ENCODE data around the gene RAMACL. TPM values are rescaled to one million over a fixed set of nuclear protein-coding genes. Genes with fewer than 3 reads are reported as not detected.

RAMACL gene
- total RNA-seq, 6 experiments from 2014 or later, result 2.0 to 3.6 (median 2.8) TPM

DNA sequence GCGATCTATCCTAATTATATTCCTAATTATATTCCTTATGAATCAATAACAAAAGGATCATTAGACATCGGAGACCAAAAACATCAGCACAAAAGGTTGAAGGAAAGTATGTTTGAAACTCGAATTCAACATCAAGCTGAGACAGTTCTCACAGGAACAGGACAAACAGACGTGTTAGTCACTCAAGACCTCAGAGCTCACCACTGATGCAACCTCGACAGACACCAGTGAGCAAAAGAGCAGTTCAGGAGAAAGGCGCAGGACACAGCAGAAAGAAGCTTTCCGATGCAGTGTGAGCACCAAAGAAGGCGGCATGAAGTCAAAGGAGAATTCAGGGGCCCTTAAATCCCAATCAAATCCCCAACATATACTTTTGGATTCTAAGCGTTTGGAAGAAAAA, 6.3 kb upstream of the RAMACL start:
- H3K4me1 Mint-ChIP-seq (ENCODE audit: low read depth), result peaks cover 58% of the 10 kb centered on the region
- H3K4me3 Mint-ChIP-seq, result no peak overlapping the region
- H3K27me3 Mint-ChIP-seq (ENCODE audit: insufficient read depth), result no peaks in the 10 kb centered on the region
- H3K27ac Mint-ChIP-seq, result no peak overlapping the region
- no peaks in the 10 kb centered on the region for H3K9me3 Mint-ChIP-seq
- 0 out of 2 replicates have a peak, but pooled peaks cover 4% of the 10 kb centered on the region for H3K36me3 Mint-ChIP-seq (ENCODE audit: low read depth)
- no peak for DNase-seq
- TF ChIP-seq, protein P1, sequence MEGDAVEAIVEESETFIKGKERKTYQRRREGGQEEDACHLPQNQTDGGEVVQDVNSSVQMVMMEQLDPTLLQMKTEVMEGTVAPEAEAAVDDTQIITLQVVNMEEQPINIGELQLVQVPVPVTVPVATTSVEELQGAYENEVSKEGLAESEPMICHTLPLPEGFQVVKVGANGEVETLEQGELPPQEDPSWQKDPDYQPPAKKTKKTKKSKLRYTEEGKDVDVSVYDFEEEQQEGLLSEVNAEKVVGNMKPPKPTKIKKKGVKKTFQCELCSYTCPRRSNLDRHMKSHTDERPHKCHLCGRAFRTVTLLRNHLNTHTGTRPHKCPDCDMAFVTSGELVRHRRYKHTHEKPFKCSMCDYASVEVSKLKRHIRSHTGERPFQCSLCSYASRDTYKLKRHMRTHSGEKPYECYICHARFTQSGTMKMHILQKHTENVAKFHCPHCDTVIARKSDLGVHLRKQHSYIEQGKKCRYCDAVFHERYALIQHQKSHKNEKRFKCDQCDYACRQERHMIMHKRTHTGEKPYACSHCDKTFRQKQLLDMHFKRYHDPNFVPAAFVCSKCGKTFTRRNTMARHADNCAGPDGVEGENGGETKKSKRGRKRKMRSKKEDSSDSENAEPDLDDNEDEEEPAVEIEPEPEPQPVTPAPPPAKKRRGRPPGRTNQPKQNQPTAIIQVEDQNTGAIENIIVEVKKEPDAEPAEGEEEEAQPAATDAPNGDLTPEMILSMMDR (IDR thresholded peaks at IDR 0.05), result no peak

DNA sequence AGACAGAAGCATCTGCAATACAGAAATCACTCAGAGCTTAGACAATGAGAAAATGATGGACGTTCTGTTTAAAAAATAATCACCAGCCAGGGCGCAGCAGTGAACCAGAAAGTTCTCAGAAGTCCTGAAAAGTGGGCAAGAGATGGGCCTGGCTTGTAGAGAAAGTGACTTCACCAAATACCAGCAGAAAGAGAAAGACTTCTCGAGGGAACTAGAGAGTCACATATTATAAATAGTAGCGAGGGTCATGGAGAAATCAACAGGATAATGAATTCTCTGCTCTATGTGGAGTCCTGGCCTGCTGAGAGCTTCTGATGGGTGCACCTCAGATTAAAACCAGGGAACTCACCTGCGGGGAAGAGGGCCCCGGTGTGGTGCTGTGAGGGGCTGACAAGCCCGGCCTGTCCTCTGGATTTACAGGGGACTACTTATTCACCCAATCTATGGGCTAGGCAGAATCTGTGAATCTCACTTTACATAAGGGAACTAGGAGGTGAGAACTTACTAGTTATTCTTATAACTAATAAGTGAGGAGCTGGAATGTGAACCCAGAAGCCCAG, 5.6 kb upstream of the RAMACL start:
- Mint-ChIP-seq H3K27ac (no peak overlapping the region), H3K4me3 (no peak overlapping the region), H3K27me3 (ENCODE audit: insufficient read depth) (no peaks in the 10 kb centered on the region), H3K9me3 (no peaks in the 10 kb centered on the region), H3K4me1 (ENCODE audit: low read depth) (peaks cover 50% of the 10 kb centered on the region), H3K36me3 (ENCODE audit: low read depth) (0 out of 2 replicates have a peak, but pooled peaks cover 4% of the 10 kb centered on the region)
- DNase-seq, result no peak
- TF ChIP-seq, protein P1 (IDR thresholded peaks at IDR 0.05), result no peak

DNA sequence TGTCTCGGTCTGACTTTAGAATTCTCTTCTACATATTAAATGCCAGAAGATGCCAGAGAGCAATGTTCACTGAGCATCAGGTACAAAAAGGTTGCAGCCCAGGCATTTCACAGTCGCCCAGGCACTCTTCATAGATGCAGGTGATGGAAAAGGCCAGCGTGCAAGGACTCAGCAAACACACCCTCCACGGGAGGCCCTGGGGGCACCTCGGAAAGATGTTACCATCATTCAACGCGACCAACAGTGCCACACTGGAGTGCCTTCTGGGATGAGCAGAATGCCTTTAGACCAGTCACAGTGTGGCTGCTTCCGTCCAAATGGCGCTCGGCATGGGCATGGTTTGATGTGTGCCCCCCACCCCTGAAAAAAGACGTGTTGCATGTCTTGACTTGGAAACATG, 4.5 kb upstream of the RAMACL start:
- H3K9me3 Mint-ChIP-seq, result no peaks in the 10 kb centered on the region
- TF ChIP-seq, protein P1 (IDR thresholded peaks at IDR 0.05), result no peak
- H3K27me3 Mint-ChIP-seq (ENCODE audit: insufficient read depth), result no peaks in the 10 kb centered on the region
- H3K27ac Mint-ChIP-seq, result no peak overlapping the region
- peaks cover 40% of the 10 kb centered on the region for H3K4me1 Mint-ChIP-seq (ENCODE audit: low read depth)
- DNase-seq, result no peak
- no peaks in the 10 kb centered on the region for H3K36me3 Mint-ChIP-seq (ENCODE audit: low read depth)
- H3K4me3 Mint-ChIP-seq, result no peak overlapping the region

DNA sequence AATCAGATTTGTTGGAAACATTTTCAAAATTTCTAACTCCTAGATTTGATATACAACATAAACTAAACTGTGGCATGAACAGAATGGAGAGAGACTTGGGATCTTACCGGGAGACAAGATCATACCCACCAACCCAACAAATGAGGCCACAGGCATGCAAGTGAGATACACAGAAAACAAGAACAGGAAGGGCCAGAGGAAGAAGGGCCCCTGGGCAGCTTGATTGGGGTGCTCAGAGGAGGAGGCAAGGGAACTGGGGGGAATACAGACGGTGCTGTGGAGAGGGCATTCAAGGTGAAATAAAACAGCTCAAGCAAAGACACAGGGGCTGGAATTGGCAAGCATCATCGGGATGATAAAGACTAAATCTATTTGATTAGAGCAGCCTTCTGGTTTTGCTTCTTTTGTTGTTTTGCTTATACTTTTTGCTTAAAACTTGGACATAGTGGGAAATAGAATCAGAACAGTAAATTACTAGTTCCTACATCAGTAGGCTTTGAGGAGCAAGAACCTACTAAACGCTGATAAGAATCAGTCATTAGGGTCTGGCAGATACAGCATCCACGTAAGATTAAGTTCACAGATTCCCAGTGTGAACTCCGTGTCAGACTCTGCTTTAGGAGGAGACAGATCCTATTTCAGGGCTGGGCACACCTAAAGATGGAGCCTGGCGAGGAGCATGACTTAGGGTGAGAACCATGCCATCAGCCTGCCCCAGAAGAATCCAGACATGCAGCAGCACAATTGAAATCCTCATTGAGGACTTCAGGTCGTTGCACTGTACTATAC, 3.5 kb upstream of the RAMACL start:
- no peaks in the 10 kb centered on the region for H3K27me3 Mint-ChIP-seq (ENCODE audit: insufficient read depth)
- H3K4me1 Mint-ChIP-seq (ENCODE audit: low read depth), result peaks cover 34% of the 10 kb centered on the region

DNA sequence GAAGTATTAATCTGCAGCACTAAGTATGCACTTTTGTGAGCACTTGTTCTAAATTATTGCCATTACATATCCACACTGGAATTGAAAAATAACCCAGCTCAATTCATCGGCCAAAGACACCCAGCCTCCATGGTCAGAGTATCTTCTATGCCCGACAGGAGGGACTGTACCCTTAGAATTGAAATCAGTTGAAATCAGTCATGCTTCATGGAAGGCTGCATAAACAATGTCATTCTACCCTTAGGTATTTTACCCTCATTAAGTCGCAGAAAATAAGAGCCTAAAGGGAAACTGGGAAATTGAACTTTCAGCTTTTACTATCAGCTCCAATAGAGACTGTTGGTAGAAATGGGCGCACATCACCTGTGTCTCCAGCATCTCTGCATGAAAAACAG, 2.9 kb upstream of the RAMACL start:
- H3K9me3 Mint-ChIP-seq, result no peaks in the 10 kb centered on the region
- TF ChIP-seq, protein P1 (IDR thresholded peaks at IDR 0.05), result no peak
- H3K4me1 Mint-ChIP-seq (ENCODE audit: low read depth), result peaks cover 35% of the 10 kb centered on the region
- no peaks in the 10 kb centered on the region for H3K36me3 Mint-ChIP-seq (ENCODE audit: low read depth)
- peak overlapping the region; percentile 19; the same call in 1 of the 2 replicates for H3K4me3 Mint-ChIP-seq
- no peak for DNase-seq
- H3K27ac Mint-ChIP-seq, result no peak overlapping the region
- no peaks in the 10 kb centered on the region for H3K27me3 Mint-ChIP-seq (ENCODE audit: insufficient read depth)

More for the DNA sequence above, 3.5 kb upstream of the RAMACL start:
- TF ChIP-seq, protein P1 (IDR thresholded peaks at IDR 0.05), result no peak
- H3K36me3 Mint-ChIP-seq (ENCODE audit: low read depth), result no peaks in the 10 kb centered on the region
- no peak overlapping the region for H3K27ac Mint-ChIP-seq
- no peak overlapping the region for H3K4me3 Mint-ChIP-seq
- no peak for DNase-seq
- H3K9me3 Mint-ChIP-seq, result no peaks in the 10 kb centered on the region

Measured in HFFc6 (cell line).